GM12878 (cell line): ENCODE results near the gene UNC119B. TPM values are rescaled to one million over a fixed set of nuclear protein-coding genes. Genes with fewer than 3 reads are reported as not detected.
A peak's percentile ranks its signal among the peaks of the same experiment; 100 is the strongest.

ENCODE experiments used
- ATAC-seq: fragments of 200-7000 bp; cut with Tn5 transposase; 3 replicates; pipeline ENCODE4 v1.9.1; 2020; ENCODE audit warnings: mild to moderate bottlenecking, moderate library complexity
- BruUV-seq: library from RNA; stranded (reverse); fragments of 400-500 nt; replicated peaks from 2 replicates; lab custom pipeline; 2021; lab: Mats Ljungman, UMichigan
- CTCF ChIA-PET: fragments of 300-600 bp; sonication (Branson Sonifier 250); formaldehyde crosslinking; extraction: SDS; loops from one replicate; lab custom pipeline; 2021; ENCODE audit warnings: inconsistent platforms; lab: Yijun Ruan, JAX
- POLR2A ChIA-PET: fragments of 350-600 bp; formaldehyde crosslinking; extraction: SDS; loops from one replicate; lab custom pipeline; 2021; ENCODE audit warnings: inconsistent platforms; lab: Charles Lee
- RAD21 ChIA-PET: fragments of 300-600 bp; sonication (Branson Sonifier 250); formaldehyde crosslinking; loops from one replicate; lab custom pipeline; 2023; ENCODE audit warnings: antibody characterized with exemption; ENCODE audit not compliant: unreplicated experiment; lab: Charles Lee
- SMC1A ChIA-PET: fragments of 300-600 bp; sonication (Branson Sonifier 250); formaldehyde crosslinking; loops from one replicate; lab custom pipeline; 2023; ENCODE audit not compliant: unreplicated experiment, uncharacterized antibody; lab: Charles Lee
- DNase-seq: peaks from one replicate; pipeline ENCODE4 v3.0.0-alpha.2; 2011; ENCODE audit warnings: low read depth, low spot score
- FAIRE-seq: peaks from 3 replicates; lab custom pipeline; 2011; peaks lifted over from hg19 to GRCh38; lab: Jason Lieb, UNC
- H2AFZ ChIP-seq: 2 replicates; pipeline ENCODE4 v1.6.0; 2011; ENCODE audit warnings: low read depth, low read length, control low read depth; ENCODE audit not compliant: control insufficient read depth
- H3K27ac ChIP-seq: 2 replicates; pipeline ENCODE4 v1.5.1; 2011; ENCODE audit warnings: control low read depth; ENCODE audit not compliant: control insufficient read depth, insufficient read depth
- H3K27me3 ChIP-seq, 2 experiments: replicated peaks in 1 of 2; 2 replicates each; pipeline versions ENCODE4 v1.6.0 to v1.6.1; 2011; ENCODE audit warnings: low read length in 1 of 2; ENCODE audit not compliant: control insufficient read depth in 2 of 2, insufficient read depth in 2 of 2
- H3K36me3 ChIP-seq, 2 experiments: 2 replicates each; pipeline ENCODE4 v1.5.1; 2011; ENCODE audit warnings: low read length in 1 of 2; ENCODE audit not compliant: control insufficient read depth in 2 of 2, insufficient read depth in 2 of 2
- H3K4me1 ChIP-seq: 2 replicates; pipeline ENCODE4 v1.6.1; 2011; ENCODE audit warnings: mild to moderate bottlenecking, low read length, moderate library complexity, mixed read lengths; ENCODE audit not compliant: control insufficient read depth, insufficient read depth
- H3K4me2 ChIP-seq: 2 replicates; pipeline ENCODE4 v1.6.0; 2011; ENCODE audit warnings: control low read depth; ENCODE audit not compliant: control insufficient read depth, insufficient read depth
- H3K4me3 ChIP-seq: fragments of 200-600 bp; sonication (generic); 2 replicates; pipeline ENCODE4 v1.5.1; 2016
- H3K79me2 ChIP-seq: 2 replicates; pipeline ENCODE4 v1.6.0; 2011; ENCODE audit warnings: low read length; ENCODE audit not compliant: control insufficient read depth, insufficient read depth
- H3K9ac ChIP-seq: 2 replicates; pipeline ENCODE4 v1.8.0; 2011; ENCODE audit warnings: low read length, control low read depth, mixed read lengths; ENCODE audit not compliant: control insufficient read depth, insufficient read depth
- H3K9me3 ChIP-seq: replicated peaks from 3 replicates; pipeline ENCODE4 v1.5.1; 2011; ENCODE audit warnings: mild to moderate bottlenecking, low read length; ENCODE audit not compliant: control insufficient read depth, insufficient read depth
- H4K20me1 ChIP-seq: 2 replicates; pipeline ENCODE4 v1.6.0; 2011; ENCODE audit not compliant: control insufficient read depth, insufficient read depth
- CEBPB ChIP-seq, 2 experiments: fragments of 150-350 bp in 1 of 2; IDR thresholded peaks; 2 replicates each; pipeline ENCODE4 v1.6.1; 2012 to 2014; ENCODE audit warnings: low read depth in 2 of 2, low read length in 2 of 2, borderline replicate concordance in 1 of 2, inconsistent platforms in 1 of 2
- CHD1 ChIP-seq: IDR thresholded peaks from 2 replicates; pipeline ENCODE4 v1.6.1; 2012; ENCODE audit warnings: low read depth, low read length, improper control_type of control experiment
- CREB1 ChIP-seq: IDR thresholded peaks from 2 replicates; pipeline ENCODE4 v1.6.1; 2012; ENCODE audit warnings: low read depth, mild to moderate bottlenecking, inconsistent platforms
- DPF2 ChIP-seq: fragments of 450-650 bp; IDR thresholded peaks from 2 replicates; pipeline ENCODE4 v1.6.1; 2017; ENCODE audit warnings: mild to moderate bottlenecking
- GATAD2B ChIP-seq: fragments of 450-650 bp; conservative IDR thresholded peaks from 2 replicates; pipeline ENCODE4 v1.6.1; 2017; ENCODE audit warnings: low read depth, mild to moderate bottlenecking, moderate library complexity
- IKZF1 ChIP-seq: fragments of 450-650 bp; conservative IDR thresholded peaks from 2 replicates; pipeline ENCODE4 v1.6.1; 2017; ENCODE audit warnings: antibody characterized with exemption, mild to moderate bottlenecking
- KAT2A ChIP-seq: conservative IDR thresholded peaks from 2 replicates; pipeline ENCODE4 v1.6.1; 2011; ENCODE audit warnings: low read depth, low read length; ENCODE audit not compliant: control insufficient read depth
- LARP7 ChIP-seq: fragments of 450-650 bp; IDR thresholded peaks from 2 replicates; pipeline ENCODE4 v1.6.1; 2017; ENCODE audit warnings: mild to moderate bottlenecking
- MTA2 ChIP-seq: fragments of 450-650 bp; IDR thresholded peaks from 2 replicates; pipeline ENCODE4 v1.6.1; 2016; ENCODE audit warnings: low read depth, mild to moderate bottlenecking, moderate library complexity
- MYB ChIP-seq: fragments of 150-350 bp; IDR thresholded peaks from 2 replicates; pipeline ENCODE4 v1.6.1; 2014; ENCODE audit warnings: mild to moderate bottlenecking, low read depth, low read length, borderline replicate concordance
- NFYA ChIP-seq: IDR thresholded peaks from 2 replicates; pipeline ENCODE4 v1.6.1; 2011; ENCODE audit warnings: low read depth, mild to moderate bottlenecking, low read length, improper control_type of control experiment, borderline replicate concordance
- NKRF ChIP-seq: fragments of 450-650 bp; conservative IDR thresholded peaks from 2 replicates; pipeline ENCODE4 v1.6.1; 2017; ENCODE audit warnings: mild to moderate bottlenecking, moderate library complexity
- PBX3 ChIP-seq: IDR thresholded peaks from 2 replicates; pipeline ENCODE4 v1.6.1; 2011; ENCODE audit warnings: mild to moderate bottlenecking, low read depth, low read length, moderate library complexity; ENCODE audit not compliant: insufficient replicate concordance
- PML ChIP-seq: IDR thresholded peaks from 2 replicates; pipeline ENCODE4 v1.6.1; 2012; ENCODE audit warnings: low read length, inconsistent platforms
- SIX5 ChIP-seq: IDR thresholded peaks from 2 replicates; pipeline ENCODE4 v1.6.1; 2011; ENCODE audit warnings: mild to moderate bottlenecking, low read depth, low read length, moderate library complexity; ENCODE audit not compliant: severe bottlenecking
- SMARCA5 ChIP-seq: fragments of 450-650 bp; IDR thresholded peaks from 2 replicates; pipeline ENCODE4 v1.6.1; 2017; ENCODE audit warnings: mild to moderate bottlenecking
- SMC3 ChIP-seq: IDR thresholded peaks from 2 replicates; pipeline ENCODE4 v1.6.1; 2011; ENCODE audit warnings: low read length, improper control_type of control experiment, borderline replicate concordance
- SRF ChIP-seq, 2 experiments: IDR thresholded peaks; 2 replicates each; pipeline ENCODE4 v1.6.1; 2011; ENCODE audit warnings: low read depth in 2 of 2, low read length in 2 of 2, mild to moderate bottlenecking in 1 of 2, moderate library complexity in 1 of 2
- STAT1 ChIP-seq: fragments of 450-650 bp; conservative IDR thresholded peaks from 2 replicates; pipeline ENCODE4 v1.6.1; 2014; ENCODE audit warnings: antibody characterized with exemption, mild to moderate bottlenecking
- ZZZ3 ChIP-seq: IDR thresholded peaks from 2 replicates; pipeline ENCODE4 v1.6.1; 2011; ENCODE audit warnings: low read depth; ENCODE audit not compliant: control insufficient read depth, insufficient read length
- WGBS: methylation state at CpG from one replicate; pipeline ENCODE4 v1.1.6; 2016; ENCODE audit warnings: low lambda C conversion rate; ENCODE audit not compliant: insufficient replicate concordance, insufficient coverage; ENCODE audit errors: missing lambda C conversion rate; 5-methylcytosine and 5-hydroxymethylcytosine counted together
- in situ Hi-C: fragments of 300-500 bp; cut with MboI; formaldehyde crosslinking; loops from 9 replicates; pipeline ENCODE4 v1.14.3; 2018; ENCODE audit warnings: mixed read lengths
- intact Hi-C: fragments of 100-400 bp; cut with micrococcal nuclease; formaldehyde crosslinking; loops from one replicate; pipeline ENCODE4 v1.14.2; 2022; ENCODE audit not compliant: unreplicated experiment
- polyA plus RNA-seq, 11 experiments: library from polyadenylated mRNA; depleted of rRNA in 4 of 11; unstranded in 6 of 11; stranded (reverse) in 5 of 11; fragments of >200 nt; fragmentation: Nextera tagmentation in 4 of 11; fragmentation: Illumina TruSeq in 1 of 11; extraction: Ambion mirVana in 4 of 11; extraction: Trizol in 1 of 11; gene quantifications; 1 replicate in 1 of 11; 2 replicates in 10 of 11; pipeline versions ENCODE4 v1.2.1 to v1.2.3, GENCODE V29; 2011 to 2016; ENCODE audit warnings: inconsistent platforms in 2 of 11, missing spikeins in 2 of 11, low read depth in 1 of 11
- total RNA-seq, 4 experiments: library from RNA; depleted of rRNA in 3 of 4; stranded (reverse); fragments of >200 nt in 3 of 4; fragmentation: Illumina TruSeq in 1 of 4; extraction: Trizol in 1 of 4; gene quantifications; 2 replicates each; pipeline versions ENCODE4 v1.2.1 to v1.2.3, GENCODE V29; 2013 to 2021

The UNC119B gene
- total and polyA plus RNA-seq, 10 of the 15 experiments (the other 5 are each of a cell fraction or from before 2014, with no cell fraction given): 4.3 to 31.5 (median 10.5) TPM

GRCh38 chr12:120710805-120711296 lies 593 bp downstream of the UNC119B start:
- ChIA-PET SMC1A (interaction anchor here (0.7 to 5.3 kb wide), 11 partner anchors 13 to 261 kb away, joined by 3 to 68 read pairs (median 5); partner anchors contain the start of genes MLEC and POP5), RAD21 (interaction anchor here (0.8 to 3.9 kb wide), 8 partner anchors 10 to 261 kb away, joined by 4 to 37 read pairs (median 8); partner anchors contain the start of gene MLEC), POLR2A (interaction anchor here (0.9 to 3.5 kb wide), 6 partner anchors 12 to 102 kb away, joined by 3 to 21 read pairs (median 4); partner anchors contain the start of gene MLEC), CTCF (interaction anchor here (0.9 to 5.5 kb wide), 10 partner anchors 9 to 128 kb away, joined by 3 to 88 read pairs (median 4); partner anchors contain the start of gene POP5)
- no peaks in the 10 kb centered on the region for H3K9me3 ChIP-seq
- peak overlapping the region; percentile 80 for H2AFZ ChIP-seq
- peaks cover 0 to 13% of the 10 kb centered on the region in 2 experiments; a peak in 3 of 4 replicates for H3K36me3 ChIP-seq
- no TSS peak for BruUV-seq
- WGBS: 1% methylated on average over 31 of the region's 31 CpGs
- peak overlapping the region; percentile 68 for H3K4me3 ChIP-seq
- DNase-seq (no peak), FAIRE-seq (no peak), ATAC-seq (peak; percentile 67)
- no peaks in the 10 kb centered on the region for H4K20me1 ChIP-seq
- peak overlapping the region; percentile 81 for H3K9ac ChIP-seq
- H3K4me2 ChIP-seq: peak overlapping the region; percentile 89
- H3K27me3 ChIP-seq: no peaks in the 10 kb centered on the region
- peaks cover 15% of the 10 kb centered on the region for H3K4me1 ChIP-seq
- H3K79me2 ChIP-seq: peaks cover 15% of the 10 kb centered on the region
- in situ Hi-C loops: loop anchor here (5.0 kb wide), 2 partner anchors 64 to 129 kb away; partner anchors contain the start of gene POP5
- intact Hi-C loops: loop anchor here (5.0 kb wide), 2 partner anchors 84 to 261 kb away; no protein-coding TSS in a partner anchor
- H3K27ac ChIP-seq: peak overlapping the region; percentile 62
- TF ChIP-seq LARP7 (0 out of 2 replicates have a peak, but pooled peaks have one; percentile 10), IKZF1 (peak; percentile 14; the same call in 1 of the 2 replicates), MYB (no peak), STAT1 (no peak), NFYA (no peak), ZZZ3 (no peak), MTA2 (no peak), SMARCA5 (no peak), KAT2A (no peak), CHD1 (no peak), NKRF (no peak), GATAD2B (0 out of 2 replicates have a peak, but pooled peaks have one; percentile 55), CREB1 (no peak), SMC3 (no peak), DPF2 (peak; percentile 27; the same call in 1 of the 2 replicates), SRF (IDR thresholded peaks at IDR 0.05; ENCODE audit: low read depth in 2 of 2, low read length in 2 of 2) (no peak), PBX3 (no peak), PML (no peak), SIX5 (no peak), CEBPB (IDR thresholded peaks at IDR 0.05; ENCODE audit: borderline replicate concordance in 1 of 2, low read depth in 2 of 2, low read length in 2 of 2) (no peak)
